LNCAP (cell line): ENCODE results near the gene PRMT7.

Experiments
- CTCF ChIP-seq: fragments of 450-650 bp; IDR thresholded peaks from 2 replicates; pipeline ENCODE4 v1.5.1; 2017; ENCODE audit warnings: mild to moderate bottlenecking

The PRMT7 gene

DNA sequence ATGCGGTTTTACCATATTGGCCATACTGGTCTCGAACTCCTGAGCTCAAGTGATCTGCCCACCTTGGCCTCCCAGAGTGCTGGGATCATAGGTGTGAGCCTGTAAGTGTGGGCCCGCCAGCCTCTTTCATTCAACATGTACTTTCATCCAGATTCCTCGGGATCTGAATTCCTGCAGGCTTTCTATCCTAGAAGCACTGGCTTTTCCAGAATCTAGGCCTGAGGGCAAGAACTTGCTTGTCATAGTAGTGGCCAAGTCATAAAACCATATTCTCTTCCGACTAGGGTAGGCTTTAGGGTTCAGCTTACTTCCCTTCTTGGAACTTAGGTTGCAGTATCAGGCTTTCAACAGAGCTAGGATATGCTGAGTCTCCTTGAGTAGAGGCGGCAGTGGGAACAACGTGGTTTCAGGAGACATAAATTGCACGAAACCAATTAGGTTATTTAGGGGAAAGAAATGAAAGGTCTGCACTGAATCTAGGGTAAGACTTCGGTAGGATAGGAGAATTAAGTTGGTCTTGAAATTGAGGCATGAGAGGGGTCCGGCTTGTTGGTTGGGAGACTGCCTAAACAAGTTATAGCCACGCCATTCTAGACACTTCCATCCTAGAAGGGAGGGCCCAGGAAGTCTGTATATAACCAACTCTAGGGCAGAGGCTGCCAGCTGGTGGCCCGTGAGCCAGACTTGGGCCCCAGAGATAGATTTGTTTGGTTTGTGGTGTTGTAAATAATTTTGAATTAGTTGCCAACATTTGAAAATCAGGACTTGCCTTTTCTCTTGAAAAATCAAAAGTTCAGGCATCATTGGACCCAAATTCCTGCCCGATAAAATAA lies 30.9 kb upstream of the PRMT7 start:
- no peak for TF ChIP-seq CTCF

DNA sequence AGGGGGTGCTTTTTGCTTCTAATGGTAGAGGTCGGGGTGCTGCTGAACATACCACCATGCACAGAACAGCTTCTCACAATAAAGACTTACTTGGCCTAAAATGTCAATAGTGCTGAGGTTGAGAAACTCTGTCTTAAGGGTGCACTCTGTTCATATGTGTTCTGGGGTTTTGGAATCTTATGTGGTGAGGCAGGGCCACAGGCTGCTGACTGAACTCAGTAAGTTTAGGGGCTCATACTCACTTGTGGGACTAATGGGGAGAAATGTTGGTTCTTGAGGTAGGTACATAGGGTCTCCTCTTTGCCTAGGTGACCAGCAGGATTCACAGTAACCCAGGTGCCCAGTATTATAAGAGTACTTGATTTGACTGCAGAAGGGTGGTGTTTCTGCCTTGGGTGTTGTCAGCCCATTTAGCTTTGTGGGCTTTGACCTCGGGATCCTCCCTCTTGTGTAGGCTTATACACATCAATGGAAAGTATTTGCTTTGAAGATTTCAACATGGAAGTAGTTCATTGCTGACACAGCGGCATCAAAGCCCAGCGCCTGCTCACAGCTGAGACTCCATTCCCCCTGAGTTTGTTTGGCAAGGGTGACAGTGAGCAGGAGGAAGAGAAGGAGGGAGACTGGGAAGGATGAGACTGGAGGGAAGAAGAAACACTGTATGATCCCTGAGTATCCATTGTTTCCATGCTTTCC lies 29.3 kb upstream of the PRMT7 start:
- no peak for TF ChIP-seq CTCF

GRCh38 chr16:68282064-68282452 lies 28.8 kb upstream of the PRMT7 start:
- no peak for TF ChIP-seq CTCF

DNA sequence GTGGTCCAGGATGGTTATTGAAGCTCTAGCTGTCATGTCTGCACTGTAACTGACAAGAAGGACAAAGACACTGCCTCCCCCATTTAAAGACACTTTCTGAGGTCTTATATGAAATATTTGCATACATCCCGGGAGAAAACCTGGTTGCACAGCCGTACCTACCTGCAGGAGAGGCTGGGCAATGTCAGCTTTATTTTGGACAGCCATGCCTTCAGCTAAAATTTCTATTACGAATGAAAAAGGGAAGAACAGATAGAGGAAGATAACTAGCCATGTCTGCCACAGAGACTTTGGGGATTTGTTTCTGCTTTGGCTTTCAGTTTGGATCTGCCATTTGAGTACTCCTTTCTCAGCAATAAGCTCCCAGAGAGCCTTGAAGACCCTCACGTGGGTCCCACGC lies 27.5 kb upstream of the PRMT7 start:
- no peak for TF ChIP-seq CTCF

- TF ChIP-seq CTCF, result no peak
These were observed 26.8 kb upstream of the PRMT7 start for GRCh38 chr16:68283801-68284598.

DNA sequence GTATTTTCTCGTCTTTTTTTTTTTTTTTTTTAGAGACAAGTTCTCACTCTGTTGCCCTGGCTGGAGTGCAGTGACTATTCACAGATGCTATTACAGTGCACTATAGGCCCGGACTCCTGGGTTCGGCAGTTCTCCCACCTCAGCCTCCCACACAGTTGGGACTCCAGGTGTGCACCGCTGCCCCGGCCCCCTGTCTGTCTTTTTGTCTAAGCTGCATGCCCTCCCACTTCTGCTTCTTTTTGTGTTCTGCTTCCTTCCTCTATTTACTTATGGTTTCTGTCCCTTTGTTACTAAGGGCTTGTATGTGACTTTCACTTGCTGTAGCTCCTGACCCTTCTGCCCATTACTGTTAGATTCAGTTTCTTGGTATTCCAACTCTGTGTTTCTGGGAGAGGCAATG lies 26.0 kb upstream of the PRMT7 start:
- TF ChIP-seq CTCF, result no peak

- no peak for TF ChIP-seq CTCF
These were observed 25.1 kb upstream of the PRMT7 start for GRCh38 chr16:68285683-68286082.
